Mucosa of stomach (tissue), 1 donor: ENCODE measurements around the gene ROBO1.
"Not testable (repeated sequence)": the region's sequence is repeated elsewhere in the genome, so short reads cannot be mapped to it uniquely, and the experiment has no call there.

Experiments used
- H3K27me3 ChIP-seq: one replicate; pipeline ENCODE4 v1.7.0; 2013; ENCODE audit warnings: mild to moderate bottlenecking, low read length; ENCODE audit not compliant: control insufficient read depth, insufficient read depth
- H3K36me3 ChIP-seq: one replicate; pipeline ENCODE4 v1.7.0; 2013; ENCODE audit warnings: low read length; ENCODE audit not compliant: control insufficient read depth, insufficient read depth
- H3K4me1 ChIP-seq: one replicate; pipeline ENCODE4 v1.7.0; 2013; ENCODE audit warnings: mild to moderate bottlenecking, low read length; ENCODE audit not compliant: control insufficient read depth, insufficient read depth
- H3K4me3 ChIP-seq: one replicate; pipeline ENCODE4 v1.7.0; 2013; ENCODE audit warnings: low read length
- H3K9ac ChIP-seq: one replicate; pipeline ENCODE4 v1.7.0; 2013; ENCODE audit warnings: mild to moderate bottlenecking, low read length, moderate library complexity
- H3K9me3 ChIP-seq: one replicate; pipeline ENCODE4 v1.7.0; 2013; ENCODE audit warnings: mild to moderate bottlenecking, low read length, moderate library complexity; ENCODE audit not compliant: control insufficient read depth
- donor health status: Pancreatic carcinoma.

ROBO1 gene

GRCh38 chr3:79767905-79768267, at the start of gene ROBO1:
ROBO1 (minus strand) TSS chr3:79767998.
- H3K4me3 ChIP-seq = no peak within 1 kb of the TSS
- no peak within 1 kb of the TSS for H3K9ac ChIP-seq
- H3K9me3 ChIP-seq = no peaks in the 10 kb centered on the region
- peaks cover 21% of the 10 kb centered on the region for H3K27me3 ChIP-seq
- no peaks in the 10 kb centered on the region for H3K4me1 ChIP-seq
- H3K36me3 ChIP-seq = no peaks in the 10 kb centered on the region

GRCh38 chr3:79817224-79817623, 49.4 kb upstream of the ROBO1 start:
- Histone ChIP-seq H3K27me3 (no peaks in the 10 kb centered on the region), H3K36me3 (no peaks in the 10 kb centered on the region), H3K9ac (no peak overlapping the region), H3K4me3 (no peak overlapping the region), H3K4me1 (no peaks in the 10 kb centered on the region), H3K9me3 (no peaks in the 10 kb centered on the region)

DNA sequence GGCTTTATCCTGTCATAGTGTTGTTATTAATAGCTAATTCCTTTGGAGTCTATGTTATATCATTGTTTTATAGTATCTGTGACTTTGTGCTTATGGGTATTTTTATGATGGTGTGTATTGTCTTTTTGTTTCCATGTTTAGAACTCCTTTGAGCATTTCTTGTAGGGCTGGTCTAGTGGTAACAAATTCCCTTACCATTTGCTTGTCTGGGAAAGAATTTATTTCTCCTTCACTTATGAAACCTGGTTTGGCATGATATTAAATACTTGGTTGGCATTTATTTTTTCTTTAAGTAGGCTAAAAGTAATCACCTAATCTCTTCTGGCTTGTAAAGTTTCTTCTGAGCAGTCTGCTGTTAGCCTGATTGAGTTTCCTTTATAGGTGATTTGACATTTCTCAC, 47.7 kb upstream of the ROBO1 start:
- no peaks in the 10 kb centered on the region for H3K27me3 ChIP-seq

DNA sequence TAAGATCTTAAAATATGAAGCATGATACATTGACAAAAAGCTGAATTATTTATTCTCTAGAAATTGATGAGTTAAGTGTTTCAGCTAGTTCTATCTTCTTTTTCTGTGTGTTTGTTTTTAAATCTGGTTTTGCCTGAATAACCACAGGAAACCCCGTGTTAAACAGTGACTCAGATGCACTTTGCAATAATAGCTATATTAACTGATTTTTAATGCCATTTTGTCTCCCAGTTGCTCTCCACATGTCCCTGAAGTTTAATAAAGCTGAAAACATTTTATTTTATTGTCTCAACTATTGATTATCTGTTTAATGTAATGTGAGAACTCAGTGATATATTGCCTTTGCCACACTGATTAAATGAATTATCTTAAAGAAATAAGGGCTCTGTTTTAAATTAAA, 42.8 kb upstream of the ROBO1 start:
- Histone ChIP-seq H3K4me1 (no peaks in the 10 kb centered on the region), H3K4me3 (no peak overlapping the region), H3K9ac (no peak overlapping the region), H3K36me3 (no peaks in the 10 kb centered on the region), H3K27me3 (no peaks in the 10 kb centered on the region), H3K9me3 (no peaks in the 10 kb centered on the region)

More for the DNA sequence above, 47.7 kb upstream of the ROBO1 start:
- H3K4me3 ChIP-seq = no peak overlapping the region
- H3K9me3 ChIP-seq = no peaks in the 10 kb centered on the region
- no peaks in the 10 kb centered on the region for H3K36me3 ChIP-seq
- H3K4me1 ChIP-seq = no peaks in the 10 kb centered on the region
- no peak overlapping the region for H3K9ac ChIP-seq

- Histone ChIP-seq H3K9ac (no peak overlapping the region), H3K27me3 (no peaks in the 10 kb centered on the region), H3K4me3 (no peak overlapping the region), H3K36me3 (no peaks in the 10 kb centered on the region), H3K4me1 (no peaks in the 10 kb centered on the region), H3K9me3 (no peaks in the 10 kb centered on the region)
Measured at GRCh38 chr3:79810092-79810491, 42.3 kb upstream of the ROBO1 start.

DNA sequence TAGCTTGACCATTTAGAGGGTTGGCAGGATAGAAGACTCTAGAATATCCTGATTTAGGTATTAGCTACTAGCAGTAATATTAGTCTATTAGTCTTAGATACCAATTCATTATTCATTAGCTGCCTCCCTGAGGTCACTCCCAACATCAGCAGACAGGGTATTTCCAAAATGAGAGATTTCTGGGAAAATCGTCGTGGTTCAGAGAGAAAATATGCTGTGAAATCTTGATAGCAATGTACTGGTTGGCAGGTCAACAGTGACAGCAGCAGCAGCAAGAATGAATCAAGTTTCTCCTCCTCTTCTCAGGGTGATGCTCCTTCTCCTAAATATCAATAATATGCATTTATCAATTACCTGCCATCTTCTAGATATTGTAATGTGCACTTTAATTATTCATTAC, 41.3 kb upstream of the ROBO1 start:
- H3K36me3 ChIP-seq = no peaks in the 10 kb centered on the region

GRCh38 chr3:79808515-79808914, 40.7 kb upstream of the ROBO1 start:
- H3K36me3 ChIP-seq = no peaks in the 10 kb centered on the region

More for the DNA sequence above, 41.3 kb upstream of the ROBO1 start:
- Histone ChIP-seq H3K9ac (no peak overlapping the region), H3K4me3 (no peak overlapping the region), H3K4me1 (no peaks in the 10 kb centered on the region), H3K9me3 (no peaks in the 10 kb centered on the region), H3K27me3 (no peaks in the 10 kb centered on the region)

GRCh38 chr3:79790177-79790576, 22.4 kb upstream of the ROBO1 start:
- H3K4me3 ChIP-seq, H3K4me1 ChIP-seq, H3K27me3 ChIP-seq, H3K9me3 ChIP-seq, H3K9ac ChIP-seq, H3K36me3 ChIP-seq: not testable (repeated sequence)

More at GRCh38 chr3:79808515-79808914, 40.7 kb upstream of the ROBO1 start:
- Histone ChIP-seq H3K4me1 (no peaks in the 10 kb centered on the region), H3K9ac (no peak overlapping the region), H3K4me3 (no peak overlapping the region), H3K27me3 (no peaks in the 10 kb centered on the region), H3K9me3 (no peaks in the 10 kb centered on the region)

DNA sequence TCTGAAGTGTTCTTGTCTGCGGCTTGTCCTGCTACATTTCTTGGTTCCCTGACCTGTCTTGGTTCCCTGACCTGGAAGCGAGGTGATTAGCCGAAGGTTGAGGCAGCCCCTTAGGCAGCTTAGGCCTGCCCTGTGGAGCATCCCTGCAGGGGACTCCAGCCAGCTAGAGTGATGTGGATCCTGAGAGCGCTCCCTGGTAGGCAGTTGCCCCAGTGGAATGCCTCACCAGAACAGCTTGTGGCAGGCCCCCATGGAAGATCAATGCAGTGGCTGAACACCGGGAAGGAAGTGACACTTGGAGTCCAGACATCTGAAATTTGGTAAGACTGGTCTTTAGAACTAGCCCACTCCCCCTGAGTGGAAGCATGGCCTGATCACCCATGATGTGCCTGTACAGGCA, 5.5 kb upstream of the ROBO1 start:
- no peaks in the 10 kb centered on the region for H3K9me3 ChIP-seq
- no peaks in the 10 kb centered on the region for H3K27me3 ChIP-seq
- H3K4me1 ChIP-seq = no peaks in the 10 kb centered on the region
- H3K9ac ChIP-seq = no peak overlapping the region
- H3K4me3 ChIP-seq = no peak overlapping the region
- no peaks in the 10 kb centered on the region for H3K36me3 ChIP-seq

GRCh38 chr3:79769229-79769628, 1.4 kb upstream of the ROBO1 start:
- Histone ChIP-seq H3K4me3 (no peak overlapping the region), H3K27me3 (peaks cover 21% of the 10 kb centered on the region), H3K36me3 (no peaks in the 10 kb centered on the region), H3K9me3 (no peaks in the 10 kb centered on the region), H3K9ac (no peak overlapping the region), H3K4me1 (no peaks in the 10 kb centered on the region)

- no peak overlapping the region for H3K4me3 ChIP-seq
- H3K4me1 ChIP-seq = no peaks in the 10 kb centered on the region
- H3K9me3 ChIP-seq = no peaks in the 10 kb centered on the region
- H3K36me3 ChIP-seq = no peaks in the 10 kb centered on the region
- peaks cover 21% of the 10 kb centered on the region for H3K27me3 ChIP-seq
- no peak overlapping the region for H3K9ac ChIP-seq
Measured at GRCh38 chr3:79767194-79767904, 449 bp downstream of the ROBO1 start.

DNA sequence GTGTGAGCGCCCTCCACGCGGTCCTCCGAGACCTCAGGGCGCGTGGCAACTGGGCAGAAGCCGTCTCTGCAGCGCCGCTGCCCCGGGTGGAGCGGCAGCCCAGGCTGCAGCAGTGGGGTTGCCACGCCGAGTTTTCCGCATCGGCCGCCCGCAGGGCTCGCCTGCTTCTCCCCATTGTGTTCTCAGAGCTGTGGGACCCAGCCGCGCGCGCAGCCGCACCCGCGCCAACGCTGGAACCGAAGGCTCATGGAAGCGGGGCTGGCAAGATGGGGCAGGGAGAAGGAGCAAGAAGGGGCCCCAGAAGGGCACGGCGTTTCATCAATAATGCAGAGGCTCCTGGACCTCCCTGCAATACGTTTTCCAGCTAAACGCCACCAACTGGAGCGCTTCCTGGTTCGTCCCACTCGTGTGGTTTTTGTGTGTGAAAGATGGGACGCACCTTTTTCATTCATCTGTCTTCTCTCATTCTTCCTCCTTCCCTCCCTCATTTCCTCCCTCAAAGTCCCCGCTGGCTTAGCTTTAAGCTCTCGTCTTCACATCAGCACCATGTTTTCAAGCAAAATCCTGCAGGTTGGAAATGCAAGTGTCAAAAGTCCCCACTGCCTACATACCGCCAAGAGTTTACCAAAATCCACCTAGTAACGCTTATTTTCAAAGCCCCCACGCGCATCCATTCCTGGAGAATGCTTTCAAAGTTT, 1.2 kb downstream of the ROBO1 start:
- no peak overlapping the region for H3K4me3 ChIP-seq
- no peak overlapping the region for H3K9ac ChIP-seq

More for the DNA sequence above, 1.2 kb downstream of the ROBO1 start:
- H3K9me3 ChIP-seq = no peaks in the 10 kb centered on the region
- no peaks in the 10 kb centered on the region for H3K36me3 ChIP-seq
- H3K4me1 ChIP-seq = no peaks in the 10 kb centered on the region
- peaks cover 21% of the 10 kb centered on the region for H3K27me3 ChIP-seq
